Neural progenitor cell (in vitro differentiated cells): ENCODE measurements around the gene ADCYAP1.

Experiments used
- EZH2 ChIP-seq: fragments of 200-600 bp; sonication (generic); IDR thresholded peaks from 2 replicates; pipeline ENCODE4 v1.6.1; 2017; ENCODE audit warnings: antibody characterized with exemption, mild to moderate bottlenecking, moderate library complexity
- TF ChIP-seq, protein P1 (sequence below): fragments of 200-600 bp; sonication (generic); IDR thresholded peaks from 2 replicates; pipeline ENCODE4 v1.5.1; 2017; ENCODE audit warnings: antibody characterized with exemption, mild to moderate bottlenecking

DNA sequence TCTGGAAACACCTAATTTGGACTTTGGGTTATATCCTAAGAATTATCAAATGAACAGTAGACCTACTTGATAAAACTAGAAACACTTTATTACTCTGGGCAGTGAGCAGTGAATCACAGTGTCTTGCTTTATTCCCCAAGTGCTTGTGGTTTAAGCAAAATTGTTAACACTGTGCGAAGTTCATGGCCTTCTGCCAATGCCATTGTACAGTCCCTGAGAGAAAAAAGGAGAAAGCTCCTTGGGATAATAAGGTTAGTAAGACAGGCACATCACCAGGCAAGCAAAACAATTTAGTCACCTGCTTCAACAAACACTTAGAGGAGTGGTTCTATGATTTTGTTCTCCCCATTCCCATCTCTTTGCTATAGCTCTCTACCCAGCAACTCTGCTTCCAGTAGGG, 39.8 kb downstream of the ADCYAP1 start:
- TF ChIP-seq, protein P1, sequence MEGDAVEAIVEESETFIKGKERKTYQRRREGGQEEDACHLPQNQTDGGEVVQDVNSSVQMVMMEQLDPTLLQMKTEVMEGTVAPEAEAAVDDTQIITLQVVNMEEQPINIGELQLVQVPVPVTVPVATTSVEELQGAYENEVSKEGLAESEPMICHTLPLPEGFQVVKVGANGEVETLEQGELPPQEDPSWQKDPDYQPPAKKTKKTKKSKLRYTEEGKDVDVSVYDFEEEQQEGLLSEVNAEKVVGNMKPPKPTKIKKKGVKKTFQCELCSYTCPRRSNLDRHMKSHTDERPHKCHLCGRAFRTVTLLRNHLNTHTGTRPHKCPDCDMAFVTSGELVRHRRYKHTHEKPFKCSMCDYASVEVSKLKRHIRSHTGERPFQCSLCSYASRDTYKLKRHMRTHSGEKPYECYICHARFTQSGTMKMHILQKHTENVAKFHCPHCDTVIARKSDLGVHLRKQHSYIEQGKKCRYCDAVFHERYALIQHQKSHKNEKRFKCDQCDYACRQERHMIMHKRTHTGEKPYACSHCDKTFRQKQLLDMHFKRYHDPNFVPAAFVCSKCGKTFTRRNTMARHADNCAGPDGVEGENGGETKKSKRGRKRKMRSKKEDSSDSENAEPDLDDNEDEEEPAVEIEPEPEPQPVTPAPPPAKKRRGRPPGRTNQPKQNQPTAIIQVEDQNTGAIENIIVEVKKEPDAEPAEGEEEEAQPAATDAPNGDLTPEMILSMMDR = no peak
- TF ChIP-seq EZH2 = no peak
